Activated gamma-delta T cell treated with Interleukin-2 at 50 U/mL for 16 hours (primary cell): ENCODE measurements around the gene FXYD1.
"Not testable (repeated sequence)": the region's sequence is repeated elsewhere in the genome, so short reads cannot be mapped to it uniquely, and the experiment has no call there.

ENCODE experiments used
- DNase-seq: peaks from one replicate; pipeline ENCODE4 v3.0.0-alpha.2; 2020

FXYD1 gene

DNA sequence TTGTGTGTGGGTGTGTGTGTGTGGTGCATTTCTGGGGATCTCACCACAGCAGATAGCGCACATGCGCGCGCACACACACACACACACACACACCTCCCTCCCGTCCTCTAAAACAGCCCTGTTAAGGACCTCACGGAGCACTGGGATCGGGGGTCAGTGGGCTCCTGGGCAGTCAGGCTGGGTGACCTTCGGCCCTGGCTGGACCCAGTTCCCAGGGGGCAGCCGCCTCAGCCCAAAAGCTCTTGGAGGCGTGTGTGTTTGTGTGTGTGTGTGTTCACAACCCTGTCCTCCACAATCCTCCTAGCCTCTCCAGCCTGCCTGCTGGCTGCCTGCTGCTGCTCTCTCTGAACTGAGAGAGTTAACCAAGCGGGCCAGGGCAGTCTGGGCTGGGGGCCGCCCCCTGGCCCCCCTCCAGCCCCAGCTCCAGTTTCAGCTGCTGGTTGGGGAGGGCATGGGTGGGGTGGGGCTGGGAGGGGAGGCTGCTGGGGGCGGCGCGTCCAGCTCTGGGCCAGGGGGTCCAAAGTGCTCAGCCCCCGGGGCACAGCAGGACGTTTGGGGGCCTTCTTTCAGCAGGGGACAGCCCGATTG lies at the start of gene FXYD1:
Gene FXYD1, plus strand, starts transcription at position 520 of the 588 bp plus-strand sequence. CDS start 1,256 bp downstream, outside the sequence.
- DNase-seq, result no peak

- DNase-seq, result no peak
Observed at GRCh38 chr19:35089554-35089953, 49.1 kb upstream of the FXYD1 start.

DNA sequence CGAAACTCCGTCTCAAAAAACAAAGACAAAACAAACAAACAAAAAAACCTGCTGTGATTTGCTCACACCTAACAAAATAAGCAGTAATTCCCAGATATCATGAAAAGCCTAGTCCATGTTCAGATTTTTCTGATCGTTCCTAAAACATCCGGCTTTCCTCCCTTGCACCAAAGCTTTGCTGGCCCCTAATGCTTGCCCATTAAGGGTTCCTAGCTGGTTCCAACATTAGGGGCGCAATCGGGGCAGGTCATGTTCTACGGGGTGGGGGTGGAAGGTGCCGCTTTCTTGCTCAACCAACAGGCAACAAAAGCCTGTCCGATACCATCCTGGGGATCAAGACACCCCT lies 48.5 kb upstream of the FXYD1 start:
- no peak for DNase-seq

DNA sequence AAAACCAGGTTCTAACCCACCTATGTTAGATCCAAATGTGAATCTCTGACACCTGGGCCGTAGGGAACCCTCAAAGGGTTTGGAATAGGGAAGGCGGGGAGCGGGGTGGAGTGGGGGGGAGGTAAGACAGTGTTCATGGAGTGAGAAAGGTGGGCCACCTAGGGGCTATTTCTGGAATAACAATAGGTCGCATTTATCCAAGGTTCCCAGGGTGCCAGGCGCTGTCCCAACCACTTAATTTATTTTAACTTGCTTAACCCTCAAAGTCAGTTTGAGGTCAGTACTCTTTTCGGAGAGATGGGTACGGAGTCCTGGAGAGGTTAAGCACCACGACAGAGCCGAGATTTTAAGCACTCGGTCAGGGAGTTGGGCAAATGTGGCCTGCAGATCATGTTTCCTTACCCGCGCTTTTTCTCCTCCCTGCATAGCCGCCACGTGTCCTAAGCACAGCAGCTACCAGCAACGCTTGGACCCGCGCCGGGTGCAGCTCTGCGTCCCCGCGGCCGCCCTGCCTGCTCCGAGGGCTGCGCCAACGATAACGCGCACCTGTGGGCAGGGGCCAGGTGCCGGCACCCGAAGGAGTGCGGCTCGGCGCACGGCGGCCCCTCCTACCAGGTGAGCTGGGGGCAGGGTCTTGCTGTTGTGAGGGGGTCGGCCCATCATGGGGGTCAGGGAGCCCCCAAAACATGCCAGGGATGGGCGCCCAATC lies 48.0 kb upstream of the FXYD1 start:
- DNase-seq, result peak; percentile 32

- DNase-seq, result no peak
Observed at GRCh38 chr19:35093430-35093829, 45.2 kb upstream of the FXYD1 start.

DNA sequence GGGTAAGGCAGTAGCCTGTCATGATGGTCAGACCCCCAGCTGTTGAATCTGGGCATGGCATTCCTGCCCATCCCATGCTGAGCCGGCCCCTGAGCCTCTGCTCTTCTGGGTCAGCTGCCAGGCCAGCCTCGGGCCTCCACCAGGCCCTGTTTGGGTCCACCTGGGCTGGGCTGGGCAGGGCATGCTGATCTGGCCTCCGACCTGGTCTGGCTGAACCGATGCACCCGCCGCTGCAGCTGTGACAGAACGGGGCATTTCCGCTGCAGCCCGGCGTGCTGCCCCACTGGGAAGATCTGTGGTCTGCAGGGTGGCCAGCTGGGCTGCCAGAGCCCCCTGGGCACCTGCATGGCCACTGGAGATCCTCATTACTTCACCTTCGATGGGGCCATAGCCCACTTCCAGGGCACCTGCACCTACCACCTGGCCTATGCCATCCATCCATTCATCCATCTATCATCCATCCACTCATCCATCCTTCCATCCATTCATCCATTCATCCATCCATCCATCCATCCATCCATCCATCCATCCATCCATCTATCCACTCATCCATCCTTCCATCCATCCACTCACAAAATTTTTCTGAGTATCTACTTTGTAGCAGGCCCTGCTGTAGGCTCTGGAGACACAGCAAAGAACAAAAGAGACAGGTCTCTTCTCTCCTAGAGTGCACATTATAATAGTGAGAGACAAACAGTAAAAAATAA lies 44.5 kb upstream of the FXYD1 start:
- no peak for DNase-seq

GRCh38 chr19:35094656-35095055 lies 44.0 kb upstream of the FXYD1 start:
- no peak for DNase-seq

GRCh38 chr19:35095667-35096368 lies 42.8 kb upstream of the FXYD1 start:
- DNase-seq, result no peak

DNA sequence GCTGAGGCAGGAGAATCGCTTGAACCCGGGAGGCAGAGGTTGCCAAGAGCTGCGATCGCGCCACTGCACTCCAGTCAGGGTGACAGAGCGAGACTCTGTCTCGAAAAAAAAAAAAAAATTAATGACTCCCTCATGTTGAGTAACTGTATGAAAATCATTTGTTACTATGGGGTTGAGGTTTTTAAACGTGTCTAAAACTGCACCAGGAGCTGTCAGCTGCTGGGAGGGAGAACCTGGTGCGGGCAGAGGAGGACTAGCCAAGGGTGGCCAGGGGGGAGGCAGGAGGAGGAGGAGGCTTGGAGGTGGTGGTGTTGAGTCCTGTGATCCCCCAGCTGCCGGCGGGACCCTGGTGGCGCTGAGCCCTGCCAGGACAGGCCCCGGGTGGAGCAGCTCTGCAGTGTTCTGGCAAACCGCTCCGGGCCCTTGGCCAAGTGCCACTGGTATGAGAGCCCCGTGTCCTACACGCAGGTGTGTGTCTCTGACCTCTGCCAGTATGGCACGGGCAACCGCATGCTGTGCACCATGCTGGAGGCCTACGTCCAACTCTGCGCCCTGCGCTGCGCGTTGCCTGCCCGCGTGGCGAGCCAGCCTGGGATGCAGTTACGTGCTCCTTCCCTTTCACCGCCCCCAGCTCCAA lies 40.1 kb upstream of the FXYD1 start:
- DNase-seq, result no peak

- DNase-seq, result no peak
Observed at GRCh38 chr19:35099155-35099896, 39.3 kb upstream of the FXYD1 start.

- no peak for DNase-seq
Observed at GRCh38 chr19:35099897-35100275, 38.7 kb upstream of the FXYD1 start.

GRCh38 chr19:35100588-35101533 lies 37.8 kb upstream of the FXYD1 start:
- no peak for DNase-seq

DNA sequence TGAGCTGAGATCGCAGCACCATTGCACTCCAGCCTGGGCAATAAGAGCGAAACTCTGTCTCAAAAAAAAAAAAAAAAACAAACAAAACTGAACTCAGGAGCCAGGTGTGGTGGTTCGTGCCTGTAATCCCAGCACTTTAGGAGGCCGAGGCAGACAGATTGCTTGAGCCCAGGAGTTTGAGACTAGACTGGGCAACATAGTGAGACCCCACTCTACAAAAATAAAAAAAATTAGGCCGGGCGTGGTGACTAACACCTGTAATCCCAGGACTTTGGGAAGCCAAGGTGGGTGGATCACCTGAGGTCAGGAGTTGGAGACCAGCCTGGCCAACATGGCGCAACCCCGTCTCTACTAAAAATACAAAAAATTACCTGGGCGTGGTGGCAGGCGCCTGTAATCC lies 36.7 kb upstream of the FXYD1 start:
- not testable (repeated sequence) for DNase-seq

- DNase-seq, result not testable (repeated sequence)
Observed at GRCh38 chr19:35103614-35104013, 35.0 kb upstream of the FXYD1 start.

DNA sequence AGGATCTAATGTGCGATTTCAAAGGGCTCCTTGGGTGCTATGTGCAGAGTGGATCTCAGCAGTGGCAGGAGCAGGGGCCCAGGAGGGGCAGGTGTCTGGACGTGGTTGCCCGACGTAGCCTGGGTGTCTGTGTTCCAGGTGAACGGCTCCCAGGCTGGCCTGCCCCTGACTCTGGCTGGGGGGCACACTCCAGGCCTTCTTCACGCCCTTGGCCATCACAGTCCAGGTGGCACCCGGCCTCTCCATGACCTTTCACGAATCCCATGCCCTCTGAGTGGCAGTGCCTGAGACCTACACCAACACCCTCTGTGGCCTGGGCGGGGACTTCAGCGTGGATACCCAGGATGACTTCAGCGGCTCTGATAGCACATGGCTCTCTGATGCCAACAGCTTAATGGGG lies 34.3 kb upstream of the FXYD1 start:
- DNase-seq, result no peak

DNA sequence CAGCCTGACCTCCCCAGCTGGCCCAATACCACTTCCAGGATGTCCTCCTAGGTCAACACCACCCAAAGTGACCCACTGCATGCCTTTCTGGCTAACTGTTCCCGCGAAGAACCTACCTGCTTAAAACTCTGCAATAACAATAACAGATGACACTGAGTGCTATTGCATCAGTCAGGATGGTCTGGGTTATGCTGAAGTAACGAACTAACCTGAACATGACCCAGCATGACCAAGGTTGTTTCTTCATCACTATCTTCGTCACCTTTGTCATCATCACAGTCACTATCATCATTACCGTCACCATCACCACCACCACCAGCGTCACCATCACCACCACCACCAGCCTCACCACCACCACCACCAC lies 33.6 kb upstream of the FXYD1 start:
- DNase-seq, result no peak

DNA sequence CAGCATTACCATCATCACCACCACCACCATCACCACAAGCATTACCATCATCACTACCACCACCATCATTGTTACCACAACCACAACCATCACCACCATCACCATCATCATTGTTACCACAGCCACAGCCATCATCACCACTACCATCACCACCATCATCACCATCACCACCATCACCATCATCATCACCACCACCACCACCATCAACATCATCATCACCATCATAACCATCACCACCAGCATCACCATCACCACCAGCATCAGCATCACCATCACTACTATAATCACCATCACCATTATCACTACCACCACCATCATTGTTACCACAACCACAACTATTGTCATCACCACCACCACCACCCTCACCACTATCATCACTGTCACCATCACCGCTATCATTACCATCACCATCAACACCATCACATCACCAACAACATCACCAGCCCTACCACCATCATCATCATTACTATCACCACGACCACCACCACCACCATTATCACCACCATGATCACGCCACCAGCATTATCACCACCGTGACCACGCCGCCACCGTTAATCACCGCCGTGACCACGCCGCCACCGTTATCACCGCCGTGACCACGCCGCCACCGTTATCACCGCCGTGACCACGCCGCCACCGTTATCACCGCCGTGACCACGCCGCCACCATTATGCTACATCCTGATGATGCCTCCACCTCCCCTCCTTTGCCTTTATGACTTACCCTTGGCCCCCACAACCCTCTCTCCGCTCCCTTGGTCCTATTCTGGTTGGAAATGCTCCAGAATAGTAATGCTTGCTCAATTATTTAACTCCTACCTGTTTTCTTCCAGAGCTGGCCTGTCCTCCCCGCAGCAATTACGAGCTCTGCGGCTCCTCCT lies 33.0 kb upstream of the FXYD1 start:
- DNase-seq, result no peak

DNA sequence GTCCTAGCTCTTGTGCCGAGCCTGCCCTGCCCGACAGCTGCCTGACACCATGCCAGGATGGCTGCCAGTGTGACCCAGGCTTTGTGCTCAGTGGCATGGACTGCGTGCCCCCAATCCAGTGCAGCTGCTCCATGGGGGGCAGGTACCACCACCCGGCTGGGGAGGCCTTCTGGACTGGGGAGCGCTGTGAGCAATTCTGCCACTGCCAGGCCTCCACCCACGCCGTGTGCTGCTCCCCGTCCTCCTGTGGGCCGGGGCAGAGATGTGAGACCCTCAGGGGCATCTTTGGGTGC lies 32.4 kb upstream of the FXYD1 start:
- no peak for DNase-seq

GRCh38 chr19:35106898-35107541 lies 31.6 kb upstream of the FXYD1 start:
- no peak for DNase-seq

DNA sequence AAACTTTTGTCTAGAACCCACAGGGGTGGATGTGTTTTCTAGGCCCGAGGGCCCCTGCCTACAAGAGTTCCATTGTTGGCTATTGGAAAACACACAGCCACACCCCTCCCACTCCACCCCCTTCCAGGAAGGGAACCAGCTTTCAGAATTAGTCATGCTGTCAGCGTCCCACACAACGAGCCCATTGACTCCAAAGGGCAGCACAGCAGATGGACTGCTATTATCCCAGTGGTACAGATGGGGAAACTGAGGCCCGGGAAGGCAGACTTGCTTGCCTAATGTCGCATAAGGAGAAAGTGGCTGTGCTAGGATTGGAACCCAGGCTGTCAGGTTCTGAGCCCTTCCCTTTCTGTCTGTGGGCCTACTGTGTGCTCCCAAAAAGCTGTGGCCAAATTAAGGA lies 31.1 kb upstream of the FXYD1 start:
- DNase-seq, result no peak
